Thyroid gland (tissue), 4 donors: ENCODE results near the gene MED27.

ENCODE experiments used
- CTCF ChIP-seq, 6 experiments: fragments of 200-600 bp in 3 of 6; fragments of 450-650 bp in 3 of 6; sonication (generic) in 3 of 6; IDR thresholded peaks; one replicate each; pipeline ENCODE4 v1.5.1; 2016 to 2019; ENCODE audit warnings: antibody characterized with exemption in 6 of 6, mild to moderate bottlenecking in 2 of 6, inconsistent platforms in 1 of 6, moderate library complexity in 1 of 6
- POLR2A ChIP-seq, 2 donors: fragments of 450-650 bp; IDR thresholded peaks; one replicate each; pipeline ENCODE4 v1.6.1; 2017; ENCODE audit warnings: antibody characterized with exemption in 2 of 2, mild to moderate bottlenecking in 2 of 2, moderate library complexity in 1 of 2

DNA sequence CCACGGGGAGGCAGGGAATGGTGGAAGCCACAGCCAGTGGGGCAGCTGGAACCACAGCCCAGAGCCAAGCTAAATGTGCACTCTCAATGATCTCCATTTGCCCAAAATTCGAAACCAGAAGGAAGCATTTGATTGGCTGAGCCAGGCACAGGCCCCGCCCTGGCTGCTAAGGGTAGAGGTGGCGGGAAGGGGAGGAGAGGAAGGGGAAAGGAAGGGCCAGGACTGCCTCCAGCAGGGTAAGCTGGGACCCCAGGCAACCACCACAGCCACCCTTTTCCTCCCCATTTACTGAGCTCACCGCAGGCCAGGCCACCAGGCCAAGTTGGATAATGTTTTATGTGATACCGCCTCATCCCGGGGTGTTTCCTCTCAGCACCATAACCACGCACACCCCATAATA is 239.4 kb downstream of the MED27 start:
- TF ChIP-seq POLR2A (IDR thresholded peaks at IDR 0.05) (no peak), CTCF (IDR thresholded peaks at IDR 0.05) (no peak)
